Stimulated activated CD8-positive, alpha-beta memory T cell treated with anti-CD3 and anti-CD28 coated beads, Interleukin-7, amount 100 ng/mL, for 48 hours (primary cell): ENCODE results near the gene GPN2.
"Not testable (repeated sequence)": the region's sequence is repeated elsewhere in the genome, so short reads cannot be mapped to it uniquely, and the experiment has no call there.

Source experiments
- DNase-seq, 2 donors: peaks; one replicate each; pipeline ENCODE4 v3.0.0-alpha.2; 2020; ENCODE audit warnings: low read depth in 1 of 2; ENCODE audit errors: extremely low read depth in 1 of 2

The GPN2 gene

DNA sequence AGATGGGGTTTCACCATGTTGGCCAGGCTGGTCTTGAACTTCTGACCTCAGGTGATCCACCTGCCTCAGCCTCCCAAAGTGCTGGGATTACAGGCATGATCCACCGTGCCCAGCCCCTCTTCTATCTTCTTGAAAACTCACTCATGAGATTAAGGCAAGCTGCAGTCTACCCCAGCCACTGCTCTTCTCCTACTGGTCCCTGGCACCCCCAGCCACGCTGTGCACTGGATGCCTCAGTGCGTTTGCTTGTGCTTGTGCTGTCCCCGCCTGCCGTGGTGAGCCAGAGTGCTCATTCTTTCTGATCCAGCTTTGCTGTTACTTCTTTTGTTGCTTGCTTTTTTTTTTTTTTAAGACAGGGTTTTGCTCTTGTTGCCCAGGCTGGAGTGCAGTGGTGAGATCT is 52.4 kb downstream of the GPN2 start:
- not testable (repeated sequence) for DNase-seq

- peak; percentile 62 to 86 for DNase-seq
Observed at GRCh38 chr1:26833432-26834405, 56.4 kb downstream of the GPN2 start.

- DNase-seq = no peak
Observed at GRCh38 chr1:26832249-26832960, 57.7 kb downstream of the GPN2 start.

DNA sequence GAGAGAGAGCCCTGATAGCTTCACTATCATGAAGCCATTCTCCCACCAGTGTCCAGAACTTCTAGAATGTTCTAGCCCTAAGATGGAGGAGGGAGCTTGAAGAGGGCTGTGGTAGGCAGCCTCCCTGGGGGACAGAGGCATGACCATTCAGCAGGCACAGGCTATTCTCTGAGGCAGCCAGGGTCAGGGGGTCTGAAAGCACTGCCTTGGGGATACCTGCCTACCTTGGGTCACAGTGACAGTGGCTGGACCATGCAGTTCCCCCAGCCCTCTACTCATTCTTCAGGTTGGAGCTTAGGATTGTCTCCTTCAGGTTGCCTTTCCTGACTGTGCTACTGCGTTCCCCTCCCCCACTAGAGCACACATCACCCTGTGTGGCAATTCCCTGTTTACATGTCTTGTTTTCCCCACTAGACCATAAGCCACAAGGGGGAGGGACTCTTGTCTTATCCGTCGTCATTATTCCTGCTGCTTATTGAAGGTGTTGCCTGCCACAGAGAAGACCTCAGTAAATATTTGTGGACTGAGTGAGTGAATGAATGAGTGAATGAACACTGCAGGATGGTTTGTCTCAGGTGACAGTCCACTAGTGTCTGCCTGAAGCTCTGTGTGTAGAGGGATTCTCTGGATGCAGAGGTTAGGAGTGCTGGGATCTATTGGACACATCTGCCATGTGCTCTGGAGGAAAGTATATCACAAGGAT is 58.4 kb downstream of the GPN2 start:
- no peak for DNase-seq

GRCh38 chr1:26831059-26831458 is 59.0 kb downstream of the GPN2 start:
- no peak for DNase-seq

- no peak for DNase-seq
Observed at GRCh38 chr1:26829184-26829911, 60.7 kb downstream of the GPN2 start.

- no peak for DNase-seq
Observed at GRCh38 chr1:26828411-26828991, 61.6 kb downstream of the GPN2 start.

- no peak for DNase-seq
Observed at GRCh38 chr1:26827663-26828062, 62.4 kb downstream of the GPN2 start.

GRCh38 chr1:26827106-26827604 is 62.9 kb downstream of the GPN2 start:
- DNase-seq = no peak

DNA sequence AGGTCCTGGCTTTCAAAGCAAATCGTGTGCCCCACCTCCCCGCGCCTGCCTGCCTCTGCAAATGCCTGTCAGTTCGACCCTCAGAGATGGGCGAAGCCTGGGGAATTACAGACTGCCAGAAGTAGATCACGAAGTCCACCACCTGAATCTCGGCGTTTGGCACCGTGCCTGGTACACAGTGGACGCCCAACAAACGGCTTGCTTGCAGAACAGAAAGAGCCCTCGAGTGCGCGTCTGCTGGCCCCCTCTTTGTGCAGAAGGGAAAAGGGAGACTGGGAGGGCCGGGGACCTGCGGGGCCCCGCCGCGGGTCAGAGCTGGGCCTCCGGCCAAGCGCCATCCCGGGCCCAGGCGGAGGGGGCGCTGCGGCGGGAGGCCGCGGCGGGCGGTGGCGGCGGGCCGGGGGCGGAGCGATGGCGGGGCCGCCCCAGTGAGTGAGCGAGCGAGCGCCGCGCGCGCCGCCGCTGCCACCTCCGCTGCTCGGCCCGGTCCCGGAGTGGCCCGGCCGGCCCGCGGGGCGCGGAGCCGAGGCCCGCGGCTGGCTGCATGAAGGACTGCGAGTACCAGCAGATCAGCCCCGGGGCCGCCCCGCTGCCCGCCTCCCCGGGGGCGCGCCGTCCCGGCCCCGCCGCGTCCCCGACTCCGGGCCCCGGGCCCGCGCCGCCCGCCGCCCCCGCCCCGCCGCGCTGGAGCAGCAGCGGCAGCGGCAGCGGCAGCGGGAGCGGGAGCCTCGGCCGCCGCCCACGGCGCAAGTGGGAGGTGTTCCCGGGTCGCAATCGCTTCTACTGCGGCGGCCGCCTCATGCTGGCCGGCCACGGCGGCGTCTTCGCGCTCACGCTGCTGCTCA is 63.6 kb downstream of the GPN2 start, which contains the start of gene ZDHHC18:
Gene ZDHHC18 (plus strand): TSS at position 428 of the 845 bp plus-strand sequence. CDS start 117 bp downstream, at position 545.
- peak in 1 of 2 donors; percentile 47 for DNase-seq
